HG03039 (cell line): ENCODE measurements around the gene NEGR1.

Experiments
- ATAC-seq: cut with Tn5 transposase; IDR thresholded peaks from one replicate; pipeline ENCODE4 v1.9.1; 2021; ENCODE audit warnings: mild to moderate bottlenecking, moderate library complexity; ENCODE audit not compliant: unreplicated experiment

NEGR1 gene

DNA sequence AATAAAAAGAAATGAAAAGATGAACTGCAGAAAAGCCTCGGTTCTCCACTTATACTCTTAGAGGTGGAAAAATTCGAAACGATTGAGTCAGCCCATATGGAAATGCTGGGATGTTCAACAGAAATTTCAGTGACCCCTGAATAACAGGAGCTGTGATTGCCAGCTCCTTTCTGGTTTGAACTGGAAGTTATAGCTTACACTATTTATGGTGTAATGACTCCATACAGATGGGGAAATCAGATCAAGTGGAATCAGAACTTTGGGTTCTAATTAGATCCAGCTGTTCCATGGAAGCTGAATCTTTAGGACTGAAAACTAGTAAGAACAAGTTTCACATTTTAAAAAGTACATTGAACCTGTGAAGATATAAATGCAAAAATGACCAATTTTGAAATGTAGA is 632.2 kb downstream of the NEGR1 start:
- ATAC-seq, result no peak

DNA sequence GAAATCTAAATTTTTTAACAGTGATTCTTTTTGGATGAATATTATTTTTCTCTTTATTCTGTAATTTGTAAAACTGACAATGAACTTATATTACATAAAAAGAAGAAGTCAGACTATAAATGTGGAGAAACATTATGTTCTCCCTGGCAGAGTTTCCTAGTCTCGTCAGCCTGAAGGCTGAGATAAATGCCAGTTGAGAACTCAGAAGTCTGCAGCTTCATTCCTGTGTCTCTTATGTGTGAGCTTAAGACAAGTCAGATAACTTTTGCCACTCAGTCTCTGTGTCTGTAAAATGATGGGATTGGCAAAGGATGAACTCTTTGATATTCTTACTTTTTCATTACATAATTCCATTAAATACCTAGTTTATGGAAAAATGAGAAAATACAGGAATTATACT is 632.7 kb downstream of the NEGR1 start:
- ATAC-seq, result no peak

DNA sequence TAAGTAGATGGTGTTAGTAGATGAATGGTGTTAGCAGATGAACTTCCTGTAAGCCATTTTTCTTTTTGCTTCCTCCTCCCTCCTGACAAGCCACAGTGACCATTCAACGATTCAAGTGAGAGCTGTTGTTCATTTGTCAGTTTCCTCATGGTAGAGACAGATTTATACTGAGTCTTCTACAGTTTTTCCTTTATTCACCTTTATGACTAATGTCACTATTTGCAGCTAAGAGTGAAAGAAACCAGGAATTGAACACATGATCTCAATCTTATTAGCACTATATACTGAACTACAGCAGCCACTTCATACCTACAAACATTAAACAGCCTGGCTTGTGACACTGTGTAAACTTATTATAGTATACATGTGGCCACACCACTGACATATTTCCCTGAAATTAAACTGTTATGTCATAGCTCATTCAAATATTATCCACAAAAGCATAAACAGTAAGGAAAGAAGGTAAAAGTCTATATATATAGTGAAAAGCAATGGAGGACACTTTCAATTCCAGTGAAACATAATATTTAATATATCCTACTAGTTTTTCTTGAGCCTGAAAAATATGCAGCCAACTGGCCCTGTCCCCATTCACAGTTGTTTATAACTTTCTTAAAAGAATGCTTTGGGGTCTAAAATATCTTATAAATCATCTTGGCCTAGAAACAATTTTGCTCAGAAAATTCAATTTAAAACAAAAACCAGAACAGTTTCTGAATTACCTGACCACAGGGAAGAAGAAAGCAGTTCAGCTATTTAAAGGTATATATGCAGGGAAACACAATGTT is 634.6 kb downstream of the NEGR1 start:
- ATAC-seq, result no peak

DNA sequence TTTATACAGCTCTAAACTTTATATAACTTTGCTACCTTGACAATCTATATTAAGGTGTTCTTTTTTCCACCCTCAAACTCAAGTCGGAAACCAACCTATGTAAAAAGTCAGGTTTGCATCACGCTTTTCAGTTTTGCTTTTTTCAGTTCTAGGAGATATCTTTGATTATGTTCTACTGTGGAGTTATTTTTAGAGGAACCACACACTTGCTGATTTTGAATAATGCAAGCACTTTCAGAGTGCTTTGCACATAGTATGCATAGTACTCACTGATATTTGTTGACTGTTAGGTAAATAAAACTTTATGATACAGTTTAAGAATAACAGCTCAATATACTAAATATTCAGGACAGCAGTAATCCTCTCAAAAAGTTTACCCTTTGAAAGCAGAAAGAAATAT is 637.3 kb downstream of the NEGR1 start:
- no peak for ATAC-seq

DNA sequence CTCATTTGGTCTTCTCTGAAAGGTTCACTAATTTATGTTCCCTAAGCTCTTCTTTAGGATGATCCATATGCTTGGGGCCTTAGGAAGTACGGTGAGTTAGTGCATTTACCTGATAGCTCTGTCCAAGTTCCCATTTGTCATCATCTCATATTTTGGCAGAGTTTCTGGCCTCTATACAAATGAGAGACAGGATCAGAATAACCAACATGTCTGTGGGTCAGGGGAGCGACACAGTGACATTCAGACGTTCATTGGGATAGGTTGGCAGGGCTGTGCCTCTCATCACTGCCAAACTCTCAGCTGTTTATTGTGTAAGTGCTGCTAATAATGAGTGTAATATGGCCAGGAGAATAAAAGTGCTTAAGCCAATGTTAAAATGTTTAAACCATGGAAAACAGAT is 640.4 kb downstream of the NEGR1 start:
- no peak for ATAC-seq

DNA sequence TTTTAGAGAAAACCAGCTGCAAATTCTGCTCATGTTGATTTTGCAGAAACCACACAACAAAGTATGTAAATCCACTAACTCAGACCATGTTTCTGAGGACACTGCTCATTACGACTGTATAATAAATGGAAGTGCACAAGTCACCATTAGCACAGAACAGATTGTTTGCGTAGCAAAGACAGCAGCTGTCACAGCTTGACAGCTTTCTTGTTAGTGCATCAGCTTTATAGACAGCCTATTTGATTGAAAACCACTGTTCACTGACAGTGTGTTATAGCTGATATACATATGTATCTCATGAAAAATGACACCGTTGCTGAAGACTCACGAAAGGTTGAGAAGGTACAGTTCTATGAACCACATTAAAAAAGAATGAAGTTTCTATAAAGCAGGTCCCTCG is 641.3 kb downstream of the NEGR1 start:
- no peak for ATAC-seq

DNA sequence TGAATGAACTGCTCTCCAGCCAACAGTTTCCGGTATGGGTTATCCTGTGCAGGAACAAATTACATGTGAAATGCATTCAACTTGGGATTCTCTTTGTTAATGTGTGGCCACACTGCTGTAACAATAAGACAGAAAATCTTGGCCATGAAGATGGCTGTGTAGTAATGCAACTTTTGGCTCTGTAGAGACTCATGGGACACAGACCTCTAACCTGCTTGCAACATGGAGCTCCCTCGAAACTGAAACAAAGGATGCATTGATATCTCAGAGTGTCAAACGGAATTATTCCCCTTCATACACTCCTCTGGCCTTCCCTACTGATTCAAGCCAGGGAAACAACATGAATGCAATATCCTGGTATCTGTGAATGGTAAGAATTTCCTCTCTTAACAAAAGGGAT is 642.2 kb downstream of the NEGR1 start:
- no peak for ATAC-seq

DNA sequence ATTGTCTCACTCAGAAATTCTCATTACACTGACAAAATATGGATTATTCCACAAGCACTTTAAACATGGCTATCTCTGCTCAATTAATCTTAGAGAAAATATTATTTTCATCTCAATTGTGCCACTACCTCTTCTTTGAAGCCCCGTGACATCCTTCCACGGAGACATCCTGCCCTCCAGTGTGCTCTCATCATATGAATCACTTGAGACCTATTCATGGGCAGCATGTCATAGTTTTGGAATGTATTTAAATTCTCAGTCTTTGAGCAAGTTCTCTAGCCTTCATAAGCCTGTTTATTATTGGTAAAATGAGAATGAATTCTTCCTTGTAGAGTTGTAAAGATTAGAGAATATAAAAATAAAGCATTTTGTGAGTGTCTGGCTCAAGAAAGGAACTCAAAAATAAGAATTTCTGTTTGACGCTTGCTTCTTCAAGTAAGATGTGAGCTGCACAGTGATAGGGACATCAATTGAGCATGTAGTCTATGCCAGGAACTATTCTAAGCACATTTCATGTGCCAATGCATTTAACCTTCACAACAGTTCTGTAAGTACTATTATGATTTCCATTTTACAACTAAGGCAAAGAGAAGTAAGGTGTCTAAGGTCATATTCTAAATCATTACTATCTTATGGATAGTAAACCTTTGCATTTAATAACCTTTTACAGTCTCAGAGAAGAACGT is 644.1 kb downstream of the NEGR1 start:
- ATAC-seq, result no peak

DNA sequence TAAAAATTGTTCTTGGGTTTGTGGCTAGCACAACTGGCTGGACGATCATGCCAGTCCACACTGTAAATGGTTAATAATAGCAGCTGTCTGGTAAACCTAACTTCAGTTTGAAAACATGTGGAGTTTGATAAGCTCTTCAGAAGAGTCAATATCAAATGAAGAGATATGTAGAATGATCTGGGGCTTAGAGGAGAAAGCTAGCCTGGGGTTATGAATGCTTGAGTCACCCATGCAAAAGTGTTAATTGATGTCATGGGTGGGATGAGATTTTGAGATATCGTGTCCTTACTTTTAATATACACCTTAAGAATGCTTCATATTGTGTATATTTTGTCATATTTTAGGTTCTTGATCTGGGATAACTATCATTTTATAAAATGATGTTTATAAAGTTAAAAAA is 646.8 kb downstream of the NEGR1 start:
- ATAC-seq, result no peak

DNA sequence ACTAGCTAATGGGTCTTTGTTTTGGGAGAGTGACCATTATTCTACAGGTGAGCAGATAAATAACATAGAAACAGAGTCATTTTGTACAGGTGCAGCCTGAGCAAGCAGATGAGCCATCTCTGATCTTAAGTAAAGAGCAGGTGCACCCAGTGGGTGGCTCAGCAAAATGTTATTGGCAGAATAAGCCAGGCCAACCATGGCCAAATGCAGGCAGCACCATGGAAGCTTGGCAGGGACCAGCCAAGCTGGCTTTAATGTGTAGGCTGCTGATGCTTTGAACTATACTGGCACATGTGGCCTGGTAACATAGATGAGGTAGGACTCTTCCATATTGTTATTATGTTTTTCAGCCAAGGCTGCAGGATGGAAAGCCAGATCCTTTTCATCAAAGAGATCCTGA is 648.2 kb downstream of the NEGR1 start:
- ATAC-seq, result no peak

DNA sequence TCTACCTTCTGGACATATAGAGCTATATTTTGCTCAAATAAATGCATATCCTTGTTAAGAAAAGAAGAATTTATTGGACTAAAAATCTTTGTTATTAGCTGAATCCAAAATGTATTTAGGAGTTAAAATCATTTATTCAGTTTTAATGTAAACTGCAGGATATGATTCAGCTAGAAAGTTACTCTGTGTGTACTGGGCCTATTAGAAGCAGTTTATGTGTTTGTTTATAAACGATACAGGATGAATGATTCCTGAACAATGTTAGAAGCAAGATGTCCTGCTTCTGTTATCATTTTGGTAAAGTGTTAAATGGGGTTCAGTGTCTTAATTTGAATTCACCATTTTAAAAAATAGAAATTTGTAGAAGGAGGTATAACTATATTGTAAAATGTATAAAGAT is 652.3 kb downstream of the NEGR1 start:
- no peak for ATAC-seq

DNA sequence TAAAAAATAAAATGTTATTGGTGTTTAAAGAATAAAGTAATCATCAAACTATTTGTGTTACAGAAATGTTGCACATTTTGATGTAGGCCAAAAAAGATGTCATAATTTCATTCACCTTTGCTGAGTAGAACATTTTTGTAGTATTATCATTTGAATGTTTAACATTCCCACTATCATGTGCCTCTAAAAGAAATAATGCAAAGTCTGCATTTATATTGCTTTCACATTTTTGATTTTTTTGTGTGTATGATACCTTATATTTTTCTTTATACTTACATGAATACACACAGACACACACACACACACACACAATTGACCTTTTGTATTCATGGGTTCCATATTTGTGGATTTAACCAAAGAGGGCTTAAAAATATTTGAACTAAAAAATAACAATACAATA is 657.3 kb downstream of the NEGR1 start:
- no peak for ATAC-seq

DNA sequence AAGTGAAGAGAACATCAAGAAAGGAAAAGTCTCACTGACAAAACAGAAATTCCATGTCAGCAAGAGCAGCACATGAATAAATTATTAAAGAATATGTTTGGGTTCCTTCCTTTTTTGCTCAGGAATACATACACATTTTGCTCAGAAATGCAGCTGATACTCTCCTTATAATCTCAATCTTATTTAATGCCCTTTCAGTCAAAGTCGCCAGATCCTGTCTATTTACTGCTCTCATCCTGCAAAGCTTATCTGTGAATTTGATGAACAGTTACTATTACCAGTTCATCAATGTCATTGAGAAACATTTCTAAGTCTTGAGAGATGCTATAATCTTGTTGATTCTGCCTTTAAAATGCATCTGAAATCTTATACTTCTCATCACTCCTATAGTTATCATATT is 658.5 kb downstream of the NEGR1 start:
- ATAC-seq, result no peak

DNA sequence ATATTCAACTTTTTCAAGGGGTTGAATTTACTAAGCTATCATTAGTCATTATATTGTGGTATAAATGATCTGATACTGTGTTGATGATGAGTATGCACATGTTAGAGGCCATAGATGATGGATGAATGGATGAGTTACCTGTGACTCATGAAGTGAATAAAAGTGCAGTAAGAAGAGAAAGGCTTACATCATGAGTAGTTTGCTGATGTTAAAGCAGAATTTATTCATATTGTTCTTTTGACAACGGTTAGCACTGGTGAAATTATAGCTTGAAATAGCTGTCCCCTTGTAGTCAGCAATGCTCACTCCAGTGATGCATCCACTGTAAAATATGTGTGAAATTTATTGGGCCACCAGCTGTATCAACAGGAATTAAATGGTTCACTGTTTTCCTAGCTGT is 660.6 kb downstream of the NEGR1 start:
- ATAC-seq, result no peak

DNA sequence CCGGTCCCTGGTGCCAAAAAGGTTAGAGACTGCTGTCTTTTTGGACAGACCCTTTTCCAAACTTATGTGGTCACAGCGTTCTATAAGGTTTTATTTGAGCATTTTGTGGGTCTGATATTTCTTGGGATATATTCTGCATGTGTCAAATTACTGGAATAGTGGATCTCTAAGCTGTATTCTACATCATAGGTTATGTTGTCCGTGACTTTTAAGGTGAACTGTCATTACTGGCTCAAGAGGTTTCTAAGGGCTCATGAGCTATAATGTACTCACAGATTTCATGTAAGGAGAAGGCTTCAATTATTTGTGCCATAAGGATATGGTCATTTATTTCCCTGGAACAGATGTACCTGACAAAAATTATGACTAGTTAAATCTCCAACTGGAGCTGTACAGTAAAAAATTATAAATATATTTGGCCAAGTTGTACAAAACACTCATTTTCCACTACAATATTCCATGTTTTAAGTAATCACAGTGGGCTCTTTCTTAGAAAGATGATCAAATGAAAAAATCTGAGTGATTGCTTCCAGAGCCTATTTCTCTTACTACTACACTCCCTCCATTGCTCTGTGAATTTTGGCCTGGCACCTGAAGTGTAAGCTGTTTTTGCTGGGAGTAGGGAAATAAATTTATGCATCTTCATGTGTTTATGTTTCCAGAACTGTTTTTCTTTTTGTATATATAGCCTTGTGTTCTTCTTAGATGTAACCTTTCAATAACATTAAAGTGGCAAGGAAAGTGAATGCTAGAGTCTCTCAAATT is 663.4 kb downstream of the NEGR1 start:
- ATAC-seq, result no peak

DNA sequence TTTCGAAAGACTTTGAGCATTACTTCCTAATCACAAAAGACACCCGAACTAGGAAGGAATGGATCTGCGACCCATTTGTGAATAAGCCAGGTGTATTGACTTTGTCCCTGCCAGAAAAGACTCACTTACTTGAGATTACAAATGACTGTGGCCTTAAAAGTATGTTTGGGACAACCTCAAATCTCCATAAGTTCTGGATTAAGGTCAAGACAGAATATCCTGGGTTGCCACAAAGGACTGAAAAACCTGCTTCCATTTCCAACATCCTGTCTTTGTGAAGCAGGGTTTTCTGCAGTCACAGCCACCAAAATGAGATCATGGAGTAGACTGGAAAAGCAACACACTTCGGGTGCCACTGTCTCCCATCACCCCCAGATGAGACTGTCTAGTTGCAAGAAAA is 664.1 kb downstream of the NEGR1 start:
- no peak for ATAC-seq

DNA sequence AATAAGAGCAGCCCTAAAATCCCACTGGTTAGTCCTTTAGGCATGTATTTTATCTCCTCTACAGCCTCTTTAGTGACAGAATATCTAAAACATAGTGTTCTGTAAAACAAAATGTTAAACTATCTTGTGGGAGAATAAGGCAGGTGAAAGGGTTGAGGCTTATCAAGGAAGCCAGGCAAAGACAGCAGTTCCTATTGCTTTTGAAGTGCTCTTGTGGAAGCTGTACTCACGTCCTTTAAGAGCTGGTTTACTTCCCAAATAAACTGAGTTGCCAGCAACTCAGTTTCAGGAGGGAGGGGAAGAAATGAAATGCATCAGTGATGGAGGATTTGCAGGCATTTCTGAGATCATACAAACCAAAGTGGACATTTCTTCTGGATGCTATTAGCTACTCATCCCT is 671.9 kb downstream of the NEGR1 start:
- no peak for ATAC-seq

DNA sequence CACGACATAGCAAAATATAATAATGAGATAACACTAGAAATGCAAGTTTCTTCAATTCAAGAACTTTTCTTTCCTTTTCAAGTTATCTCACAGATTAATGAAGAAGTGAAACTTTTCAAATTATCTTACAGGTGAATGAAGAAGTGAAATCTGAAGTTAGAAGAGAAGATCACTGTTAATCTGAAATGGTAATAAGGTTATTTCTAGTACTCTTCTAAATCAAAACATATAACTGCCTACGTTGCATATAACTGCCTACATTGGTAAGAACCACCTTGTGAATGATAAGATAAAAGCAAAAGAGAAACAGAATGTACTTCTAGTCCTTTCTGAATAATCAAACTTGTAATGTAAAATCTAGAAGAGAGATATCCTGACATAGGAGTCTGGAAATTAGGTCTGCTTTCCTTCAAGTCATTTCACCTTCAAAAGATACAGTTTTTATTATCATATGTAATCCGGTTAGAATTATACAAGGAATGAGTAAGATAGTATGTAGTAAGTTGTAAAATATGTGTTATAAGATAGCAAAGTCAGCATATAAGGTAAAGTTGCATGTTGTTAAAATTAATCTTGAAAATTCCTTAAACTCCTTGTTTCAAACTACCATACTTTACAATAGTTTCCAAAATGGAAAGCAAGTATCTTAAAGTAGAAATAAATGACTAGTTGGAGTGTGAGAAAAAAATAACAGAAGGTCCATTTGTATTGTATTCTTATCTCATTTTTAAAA is 679.1 kb downstream of the NEGR1 start:
- ATAC-seq, result no peak

DNA sequence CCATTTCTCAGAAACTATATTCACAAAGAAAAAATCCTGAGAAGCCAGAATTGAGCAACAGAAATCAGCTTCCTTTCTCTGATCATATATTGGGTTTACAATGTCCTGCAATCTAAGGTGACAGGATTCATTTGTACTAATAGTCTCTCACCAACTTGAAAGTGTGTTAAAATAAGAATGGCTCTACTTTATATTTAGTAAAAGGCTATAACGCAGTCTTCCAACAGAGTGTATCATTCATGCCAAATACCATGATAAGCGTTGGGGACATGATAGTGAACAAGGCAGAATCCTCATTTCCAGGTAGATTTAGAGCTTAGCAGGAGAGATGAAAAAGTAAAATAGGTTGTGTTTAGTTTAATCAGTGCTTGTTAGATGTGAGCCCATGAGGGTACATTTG is 682.3 kb downstream of the NEGR1 start:
- no peak for ATAC-seq

DNA sequence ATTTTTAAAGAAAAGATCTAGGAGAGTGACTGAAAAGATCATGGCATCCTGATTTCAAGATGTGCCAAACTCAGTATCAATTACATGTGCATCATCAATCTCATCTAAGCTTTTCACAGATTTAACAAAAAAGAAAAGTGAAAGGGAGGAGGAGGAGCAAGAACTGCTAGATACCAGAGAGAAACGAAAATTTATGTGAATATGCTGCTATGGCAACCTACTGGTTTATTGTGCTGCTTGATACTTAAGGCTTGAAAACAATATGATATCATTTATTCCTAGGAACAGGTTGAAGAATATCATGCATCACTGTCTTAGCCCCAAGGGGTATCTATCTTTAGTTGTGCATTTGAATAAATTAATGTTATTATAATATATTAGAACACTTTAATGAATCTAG is 683.0 kb downstream of the NEGR1 start:
- no peak for ATAC-seq

DNA sequence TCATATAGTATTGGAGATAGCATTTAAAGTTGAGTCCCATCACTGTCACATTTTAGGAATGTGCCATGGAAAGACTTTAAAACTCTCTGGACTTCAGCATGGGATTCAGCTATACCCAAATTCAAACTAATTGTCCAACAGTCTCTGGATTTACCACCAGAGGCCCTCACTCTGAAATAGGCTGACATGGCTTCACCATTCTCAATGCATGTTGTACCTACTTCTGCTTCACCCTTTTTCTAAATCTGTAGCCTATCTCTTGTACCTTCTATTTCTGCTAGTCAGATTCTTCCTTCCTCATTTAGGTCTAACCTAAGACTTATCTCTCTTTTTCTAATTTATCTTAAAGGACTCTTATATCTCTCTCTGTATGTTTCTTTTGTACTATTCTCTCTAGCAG is 688.8 kb downstream of the NEGR1 start:
- no peak for ATAC-seq
